Activated T-cell treated with anti-CD3 and anti-CD28 coated beads, Interleukin-2, amount 50 U/mL, for 72 hours (primary cell): ENCODE results near the gene SIAH1. TPM values are rescaled to one million over a fixed set of nuclear protein-coding genes. Genes with fewer than 3 reads are reported as not detected.
"Not testable (repeated sequence)": the region's sequence is repeated elsewhere in the genome, so short reads cannot be mapped to it uniquely, and the experiment has no call there.

Experiments
- ATAC-seq, 2 donors: fragments of 150-1000 bp; cut with Tn5 transposase; replicated peaks in 1 of 2; 2 replicates each; pipeline ENCODE4 v1.10.0; 2021; ENCODE audit warnings: moderate library complexity in 2 of 2, mild to moderate bottlenecking in 1 of 2
- DNase-seq, 2 donors: peaks; one replicate each; pipeline ENCODE4 v3.0.0; 2021 to 2022; ENCODE audit warnings: mixed read lengths in 1 of 2
- H3K27ac Mint-ChIP-seq: one replicate; pipeline ENCODE4 v1.8.0; 2022; ENCODE audit warnings: mild to moderate bottlenecking, moderate library complexity, mixed read lengths
- H3K27me3 Mint-ChIP-seq: one replicate; pipeline ENCODE4 v1.8.0; 2022; ENCODE audit warnings: low read depth, mixed read lengths
- H3K36me3 Mint-ChIP-seq, 2 donors: one replicate each; pipeline ENCODE4 v1.8.0; 2022; ENCODE audit warnings: mixed read lengths in 2 of 2, mild to moderate bottlenecking in 1 of 2; ENCODE audit not compliant: insufficient read depth in 2 of 2
- H3K4me1 Mint-ChIP-seq: one replicate; pipeline ENCODE4 v1.8.0; 2022; ENCODE audit warnings: low read depth, mixed read lengths
- H3K4me3 Mint-ChIP-seq, 2 donors: one replicate each; pipeline ENCODE4 v1.8.0; 2022; ENCODE audit warnings: mild to moderate bottlenecking in 2 of 2, mixed read lengths in 2 of 2, moderate library complexity in 2 of 2
- H3K9me3 Mint-ChIP-seq, 2 donors: one replicate each; pipeline ENCODE4 v1.8.0; 2022; ENCODE audit warnings: mixed read lengths in 2 of 2
- total RNA-seq, 2 donors: library from RNA; stranded (reverse); gene quantifications; one replicate each; pipeline ENCODE4 v1.2.3, GENCODE V29; 2022

The SIAH1 gene, protein sequence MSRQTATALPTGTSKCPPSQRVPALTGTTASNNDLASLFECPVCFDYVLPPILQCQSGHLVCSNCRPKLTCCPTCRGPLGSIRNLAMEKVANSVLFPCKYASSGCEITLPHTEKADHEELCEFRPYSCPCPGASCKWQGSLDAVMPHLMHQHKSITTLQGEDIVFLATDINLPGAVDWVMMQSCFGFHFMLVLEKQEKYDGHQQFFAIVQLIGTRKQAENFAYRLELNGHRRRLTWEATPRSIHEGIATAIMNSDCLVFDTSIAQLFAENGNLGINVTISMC
- total RNA-seq, result 10 to 100 TPM; 28.2 to 30.4 TPM

DNA sequence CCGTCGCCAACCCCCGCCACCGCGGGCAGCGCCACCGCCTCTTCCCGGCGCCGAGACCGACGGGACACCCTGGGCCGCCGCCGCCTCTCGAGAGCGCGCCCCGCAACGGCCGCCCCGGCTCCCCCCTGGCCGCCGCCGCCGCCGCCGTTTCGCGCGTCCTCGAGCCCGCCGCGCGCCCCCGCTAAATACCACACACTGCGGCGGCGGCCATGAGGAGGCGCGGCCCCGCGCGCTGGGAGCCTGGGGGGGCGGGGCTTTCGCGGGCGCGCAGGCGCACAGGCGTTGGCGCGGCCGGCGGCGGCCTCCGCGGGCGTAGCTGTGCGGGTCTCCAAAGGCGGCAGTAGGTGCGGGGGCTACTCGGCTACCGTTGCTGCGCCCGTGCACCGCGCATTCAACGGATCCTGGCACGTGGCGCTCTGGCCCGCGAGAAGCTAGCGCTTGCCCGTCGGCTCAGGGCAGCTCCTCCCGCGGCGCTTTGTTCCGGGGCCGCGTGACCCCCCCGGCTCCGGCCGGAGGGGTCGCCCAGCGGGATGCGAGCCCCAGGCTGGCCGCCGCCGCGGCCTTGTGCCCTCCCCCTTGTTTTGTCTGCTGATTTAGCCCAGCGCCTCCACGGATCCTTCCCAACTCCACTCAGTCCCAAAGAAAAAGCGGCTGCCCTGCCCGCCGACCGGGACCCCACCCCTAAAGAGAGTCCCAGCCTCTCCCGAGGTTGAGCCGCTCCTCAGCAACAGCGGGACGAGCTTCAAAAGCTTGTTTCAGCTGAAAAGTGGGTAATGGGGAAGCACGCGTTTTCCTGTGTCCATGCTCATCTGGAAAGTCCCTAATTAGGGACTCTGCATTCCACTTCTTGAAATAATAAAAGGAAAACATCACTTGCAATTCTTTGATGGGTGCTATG is at the start of gene SIAH1:
SIAH1 (minus strand) TSS at position 161 of the 898 bp plus-strand sequence. CDS start 22,985 bp downstream, outside the sequence.
- DNase-seq (peak; percentile 88 to 93), ATAC-seq (peak; percentile 81 to 82)
- no peaks in the 10 kb centered on the region for H3K9me3 Mint-ChIP-seq
- H3K27ac Mint-ChIP-seq, result peak within 1 kb of the TSS; percentile 90
- H3K27me3 Mint-ChIP-seq, result no peaks in the 10 kb centered on the region
- peak within 1 kb of the TSS; percentile 94 to 95 for H3K4me3 Mint-ChIP-seq
- peaks cover 30% of the 10 kb centered on the region for H3K4me1 Mint-ChIP-seq
- H3K36me3 Mint-ChIP-seq, result peaks cover 2 to 8% of the 10 kb centered on the region in 2 donors

DNA sequence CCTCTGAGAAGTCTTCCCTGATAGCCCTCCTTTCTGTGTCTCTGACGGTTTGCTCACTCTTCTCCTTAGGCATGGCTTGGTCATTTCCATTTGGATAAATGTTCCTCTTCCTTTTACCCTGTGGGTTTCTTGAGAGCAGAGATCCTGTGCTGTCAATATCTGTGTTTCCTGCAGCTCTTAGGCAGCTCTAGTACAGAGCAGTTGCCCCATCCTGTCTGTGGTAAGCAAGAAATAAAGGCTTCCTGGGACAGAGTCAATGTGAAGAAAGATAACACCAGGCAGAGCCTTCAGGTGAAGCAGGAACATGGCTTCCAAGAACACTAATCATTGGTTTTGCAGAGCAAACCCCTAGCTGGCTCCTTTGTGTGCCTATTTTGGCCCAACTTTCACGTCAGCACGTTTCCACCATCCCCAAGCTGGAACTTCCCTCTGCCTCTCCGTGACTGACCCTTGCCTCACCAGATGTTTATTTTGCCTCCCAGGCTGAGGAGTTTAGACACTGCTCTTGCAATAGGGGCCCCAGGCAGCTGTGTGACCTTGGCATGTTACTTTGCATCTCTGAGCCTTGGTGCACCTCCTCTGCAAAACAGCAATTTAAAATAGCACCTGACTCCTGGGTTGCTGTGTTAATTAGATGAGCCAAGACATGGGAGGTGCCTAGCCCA is 49.6 kb upstream of the SIAH1 start:
- no peak overlapping the region for H3K27ac Mint-ChIP-seq
- no peaks in the 10 kb centered on the region for H3K36me3 Mint-ChIP-seq
- H3K9me3 Mint-ChIP-seq, result no peaks in the 10 kb centered on the region
- ATAC-seq (no peak), DNase-seq (no peak)
- no peak overlapping the region for H3K4me3 Mint-ChIP-seq
- H3K27me3 Mint-ChIP-seq, result no peaks in the 10 kb centered on the region
- H3K4me1 Mint-ChIP-seq, result peaks cover 5% of the 10 kb centered on the region

GRCh38 chr16:48433850-48434530 is 48.8 kb upstream of the SIAH1 start:
- ATAC-seq (no peak), DNase-seq (no peak)
- Mint-ChIP-seq H3K4me3 (no peak overlapping the region), H3K36me3 (no peaks in the 10 kb centered on the region), H3K9me3 (no peaks in the 10 kb centered on the region), H3K4me1 (peaks cover 5% of the 10 kb centered on the region), H3K27ac (no peak overlapping the region), H3K27me3 (no peaks in the 10 kb centered on the region)

GRCh38 chr16:48433116-48433849 is 48.1 kb upstream of the SIAH1 start:
- ATAC-seq (no peak), DNase-seq (no peak)
- Mint-ChIP-seq H3K36me3 (no peaks in the 10 kb centered on the region), H3K9me3 (no peaks in the 10 kb centered on the region), H3K27ac (no peak overlapping the region), H3K4me1 (peaks cover 5% of the 10 kb centered on the region), H3K27me3 (no peaks in the 10 kb centered on the region), H3K4me3 (no peak overlapping the region)

GRCh38 chr16:48432136-48432535 is 46.9 kb upstream of the SIAH1 start:
- H3K9me3 Mint-ChIP-seq, result no peaks in the 10 kb centered on the region
- H3K4me3 Mint-ChIP-seq, result no peak overlapping the region
- H3K27me3 Mint-ChIP-seq, result no peaks in the 10 kb centered on the region
- ATAC-seq (no peak), DNase-seq (no peak)
- H3K27ac Mint-ChIP-seq, result no peak overlapping the region
- no peaks in the 10 kb centered on the region for H3K36me3 Mint-ChIP-seq
- H3K4me1 Mint-ChIP-seq, result peaks cover 5% of the 10 kb centered on the region

DNA sequence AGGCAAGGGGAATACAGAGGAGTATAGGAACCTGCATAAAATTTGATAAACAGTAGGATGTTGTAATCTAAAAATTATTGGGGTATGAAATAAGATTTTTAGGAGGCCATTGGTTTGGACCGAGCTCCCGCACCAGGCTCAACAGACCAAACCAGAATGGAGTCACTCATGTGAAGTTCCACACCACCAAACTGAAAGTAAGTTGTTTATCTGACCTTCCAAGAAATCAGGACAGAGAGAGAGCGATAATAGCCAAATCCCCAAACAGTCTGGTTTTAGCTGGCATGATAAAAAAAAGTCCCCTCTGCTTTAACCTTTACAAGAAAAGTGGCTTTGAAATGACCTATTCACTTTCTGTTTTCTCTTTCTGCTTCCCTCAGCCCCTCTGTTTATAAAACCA is 45.7 kb upstream of the SIAH1 start:
- Mint-ChIP-seq H3K9me3 (no peaks in the 10 kb centered on the region), H3K4me1 (peaks cover 5% of the 10 kb centered on the region), H3K36me3 (no peaks in the 10 kb centered on the region), H3K27ac (no peak overlapping the region), H3K4me3 (no peak overlapping the region), H3K27me3 (no peaks in the 10 kb centered on the region)
- ATAC-seq (no peak), DNase-seq (no peak)

DNA sequence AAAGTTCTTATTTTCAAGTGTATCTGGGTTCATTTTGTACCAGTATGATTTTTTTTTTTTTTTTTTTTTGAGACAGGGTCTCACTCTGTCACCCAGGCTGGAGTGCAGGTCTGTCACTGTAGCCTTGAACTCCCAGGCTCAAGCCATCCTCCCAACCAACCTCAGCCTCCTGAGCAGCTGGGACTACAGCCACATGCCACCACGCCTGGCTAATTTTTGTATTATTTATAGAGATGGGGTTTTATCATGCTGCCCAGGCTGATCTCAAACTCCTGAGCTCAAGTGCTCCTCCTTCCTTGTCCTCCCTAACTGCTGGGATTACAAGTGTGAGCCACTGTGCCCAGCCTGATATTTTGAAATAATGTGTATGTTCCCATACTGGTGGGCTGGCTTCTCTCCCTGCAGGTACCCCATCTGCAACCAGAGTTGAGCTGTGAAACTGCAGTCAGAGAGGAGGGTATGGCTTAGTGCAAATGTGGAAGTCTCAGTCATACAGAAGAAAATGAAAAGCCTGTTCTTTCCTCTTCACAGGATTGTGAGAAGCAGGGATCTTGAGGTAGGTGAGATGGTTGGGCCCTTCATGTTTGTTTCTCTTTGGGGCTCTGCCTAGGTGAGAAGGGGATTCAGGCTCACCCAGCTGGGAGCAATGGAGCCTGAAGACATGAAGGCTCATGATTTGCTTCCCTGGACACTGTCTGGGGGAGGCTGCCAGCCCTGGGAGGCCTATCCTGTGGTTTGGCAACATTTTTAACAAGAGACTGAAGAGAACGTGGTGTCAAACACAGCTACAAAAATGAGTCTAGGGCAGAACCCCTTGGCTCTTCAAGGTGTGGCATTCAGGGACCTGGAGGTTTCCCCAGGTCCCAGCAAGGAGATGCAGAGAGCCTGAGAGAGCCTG is 41.3 kb upstream of the SIAH1 start:
- Mint-ChIP-seq H3K4me1 (no peaks in the 10 kb centered on the region), H3K27ac (no peak overlapping the region)

DNA sequence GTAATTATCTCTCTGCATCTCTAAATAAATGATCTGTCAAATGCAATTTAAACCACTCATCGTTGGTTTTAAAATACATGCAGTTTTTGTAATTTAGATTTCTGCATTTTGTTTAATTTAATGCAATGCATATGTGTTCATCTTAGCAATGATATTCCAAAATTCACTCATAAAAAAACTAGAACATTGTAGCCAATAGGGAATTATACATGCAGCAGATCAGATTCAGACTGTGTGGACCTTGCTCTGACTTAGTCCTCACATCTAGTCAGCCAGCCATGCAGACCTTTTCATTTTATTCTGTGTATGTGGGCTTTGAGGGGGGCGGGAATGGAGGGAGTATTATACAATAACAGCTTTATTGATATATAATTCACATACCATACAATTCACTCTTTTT is 37.3 kb upstream of the SIAH1 start:
- no peak for DNase-seq
- Mint-ChIP-seq H3K36me3 (no peaks in the 10 kb centered on the region), H3K4me1 (no peaks in the 10 kb centered on the region), H3K4me3 (no peak overlapping the region), H3K27me3 (no peaks in the 10 kb centered on the region), H3K9me3 (no peaks in the 10 kb centered on the region), H3K27ac (no peak overlapping the region)
- no peak for ATAC-seq

More for the DNA sequence above, 41.3 kb upstream of the SIAH1 start:
- Mint-ChIP-seq H3K4me3 (no peak overlapping the region), H3K27me3 (no peaks in the 10 kb centered on the region), H3K36me3 (no peaks in the 10 kb centered on the region), H3K9me3 (no peaks in the 10 kb centered on the region)
- no peak for ATAC-seq
- DNase-seq, result no peak

DNA sequence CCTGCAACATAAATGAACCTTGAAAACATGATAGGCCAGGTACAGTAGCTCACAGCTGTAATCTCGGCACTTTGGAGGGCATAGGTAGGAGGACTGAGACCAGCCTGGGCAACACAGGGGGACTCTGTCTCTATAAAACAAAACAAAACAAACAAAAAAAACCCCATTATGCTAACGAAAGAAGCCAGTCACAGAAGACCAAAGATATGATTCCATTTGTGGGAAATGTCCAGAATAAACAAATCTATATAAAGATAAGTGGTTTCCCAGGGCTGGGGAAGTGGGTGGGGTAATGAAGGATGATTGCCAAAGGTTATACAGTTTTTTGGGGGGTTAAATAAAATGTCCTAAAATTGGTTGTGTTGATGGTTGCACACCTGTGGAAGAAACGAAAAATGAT is 36.5 kb upstream of the SIAH1 start:
- ATAC-seq (no peak), DNase-seq (no peak)
- H3K9me3 Mint-ChIP-seq, result no peaks in the 10 kb centered on the region
- no peak overlapping the region for H3K4me3 Mint-ChIP-seq
- H3K27ac Mint-ChIP-seq, result no peak overlapping the region
- H3K27me3 Mint-ChIP-seq, result no peaks in the 10 kb centered on the region
- no peaks in the 10 kb centered on the region for H3K4me1 Mint-ChIP-seq
- no peaks in the 10 kb centered on the region for H3K36me3 Mint-ChIP-seq

GRCh38 chr16:48420437-48420836 is 35.2 kb upstream of the SIAH1 start:
- H3K36me3 Mint-ChIP-seq, result no peaks in the 10 kb centered on the region
- no peak overlapping the region for H3K4me3 Mint-ChIP-seq
- H3K4me1 Mint-ChIP-seq, result no peaks in the 10 kb centered on the region
- no peaks in the 10 kb centered on the region for H3K9me3 Mint-ChIP-seq
- no peak for DNase-seq
- no peaks in the 10 kb centered on the region for H3K27me3 Mint-ChIP-seq
- no peak for ATAC-seq
- no peak overlapping the region for H3K27ac Mint-ChIP-seq

DNA sequence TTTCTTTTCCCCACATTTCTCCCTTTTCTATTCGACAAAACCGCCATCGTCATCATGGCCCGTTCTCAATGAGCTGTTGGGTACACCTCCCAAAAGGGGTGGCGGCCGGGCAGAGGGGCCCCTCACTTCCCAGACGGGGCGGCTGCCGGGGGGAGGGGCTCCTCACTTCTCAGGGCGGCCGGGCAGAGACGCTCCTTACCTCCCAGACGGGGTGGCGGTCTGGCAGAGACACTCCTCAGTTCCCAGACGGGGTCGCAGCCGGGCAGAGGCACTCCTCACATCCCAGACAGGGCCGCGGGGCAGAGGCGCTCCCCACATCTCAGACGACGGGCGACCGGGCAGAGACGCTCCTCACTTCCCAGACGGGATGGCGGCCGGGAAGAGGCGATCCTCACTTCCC is 31.4 kb upstream of the SIAH1 start:
- not testable (repeated sequence) for ATAC-seq, DNase-seq, H3K9me3 Mint-ChIP-seq, H3K4me1 Mint-ChIP-seq, H3K4me3 Mint-ChIP-seq, H3K27me3 Mint-ChIP-seq, H3K36me3 Mint-ChIP-seq, H3K27ac Mint-ChIP-seq
